ENCODE results near the gene CRYGS. TPM values are rescaled to one million over a fixed set of nuclear protein-coding genes. Genes with fewer than 3 reads are reported as not detected.
"Not testable (repeated sequence)": the region's sequence is repeated elsewhere in the genome, so short reads cannot be mapped to it uniquely, and the experiment has no call there.

Gene CRYGS
- total RNA-seq, 4 donors from 2014 or later = 1.4 to 12.3 (median 5.7) TPM

- TF ChIP-seq POLR2A (IDR thresholded peaks at IDR 0.05) (no peak), CTCF (IDR thresholded peaks at IDR 0.05) (no peak)
- H3K27me3 ChIP-seq = no peaks in the 10 kb centered on the region
- H3K9me3 ChIP-seq = no peaks in the 10 kb centered on the region
- DNase-seq = no peak
- H3K36me3 ChIP-seq = no peaks in the 10 kb centered on the region
- H3K27ac ChIP-seq = no peak overlapping the region
- peaks cover 0 to 11% (median 2%) of the 10 kb centered on the region in 4 donors for H3K4me1 ChIP-seq
- no peak overlapping the region for H3K4me3 ChIP-seq
These were observed 7.0 kb downstream of the CRYGS start for GRCh38 chr3:186536883-186537844.

GRCh38 chr3:186534113-186534669, 10.0 kb downstream of the CRYGS start:
- H3K27me3 ChIP-seq = no peaks in the 10 kb centered on the region
- H3K27ac ChIP-seq = peak overlapping the region in 2 of 4 donors; percentile 35 to 71
- H3K4me3 ChIP-seq = no peak overlapping the region
- peak in 2 of 3 donors; percentile 55 to 65 for DNase-seq
- no peaks in the 10 kb centered on the region for H3K36me3 ChIP-seq
- no peaks in the 10 kb centered on the region for H3K9me3 ChIP-seq
- TF ChIP-seq CTCF (IDR thresholded peaks at IDR 0.05) (no peak), POLR2A (IDR thresholded peaks at IDR 0.05) (no peak)
- peaks cover 0 to 11% (median 5%) of the 10 kb centered on the region in 4 donors for H3K4me1 ChIP-seq

- H3K36me3 ChIP-seq = no peaks in the 10 kb centered on the region
- peaks cover 0 to 11% (median 5%) of the 10 kb centered on the region in 4 donors for H3K4me1 ChIP-seq
- H3K4me3 ChIP-seq = no peak overlapping the region
- peak in 2 of 3 donors; percentile 69 to 73 for DNase-seq
- no peaks in the 10 kb centered on the region for H3K9me3 ChIP-seq
- TF ChIP-seq CTCF (IDR thresholded peaks at IDR 0.05) = no peak
- TF ChIP-seq POLR2A (IDR thresholded peaks at IDR 0.05) = no peak
- H3K27me3 ChIP-seq = no peaks in the 10 kb centered on the region
- H3K27ac ChIP-seq = peak overlapping the region in 2 of 4 donors; percentile 71
These were observed 11.5 kb downstream of the CRYGS start for GRCh38 chr3:186532598-186533072.

- Histone ChIP-seq H3K27ac (peak overlapping the region in 1 of 4 donors; percentile 71), H3K4me1 (peaks cover 0 to 11% (median 5%) of the 10 kb centered on the region in 4 donors)
- not testable (repeated sequence) for H3K4me3 ChIP-seq, H3K36me3 ChIP-seq, H3K9me3 ChIP-seq, DNase-seq, H3K27me3 ChIP-seq
These were observed 12.5 kb downstream of the CRYGS start for GRCh38 chr3:186531694-186532093.

- peaks cover 0 to 11% (median 5%) of the 10 kb centered on the region in 4 donors for H3K4me1 ChIP-seq
- H3K27ac ChIP-seq = no peak overlapping the region
- H3K36me3 ChIP-seq = no peaks in the 10 kb centered on the region
- TF ChIP-seq POLR2A (IDR thresholded peaks at IDR 0.05) (no peak), CTCF (IDR thresholded peaks at IDR 0.05) (no peak)
- DNase-seq = no peak
- no peaks in the 10 kb centered on the region for H3K27me3 ChIP-seq
- H3K4me3 ChIP-seq = no peak overlapping the region
- H3K9me3 ChIP-seq = no peaks in the 10 kb centered on the region
These were observed 13.8 kb downstream of the CRYGS start for GRCh38 chr3:186530415-186530814.

All from Peyer's patch (tissue), 4 donors.